MCF 10A (cell line): ENCODE measurements around the gene ITGB1BP1. TPM values are rescaled to one million over a fixed set of nuclear protein-coding genes. Genes with fewer than 3 reads are reported as not detected.

ENCODE experiments used
- Bru-seq: library from RNA; stranded (reverse); fragments of 400-500 nt; gene quantifications from one replicate; lab custom pipeline; 2021; lab: Mats Ljungman, UMichigan
- BruChase-seq, 2 experiments: library from RNA; stranded (reverse); fragments of 400-500 nt; gene quantifications; one replicate each; lab custom pipeline; 2021; lab: Mats Ljungman, UMichigan
- BruUV-seq: library from RNA; stranded (reverse); fragments of 400-500 nt; replicated peaks from 2 replicates; lab custom pipeline; 2021; lab: Mats Ljungman, UMichigan
- CTCF ChIA-PET: fragments of 300-600 bp; sonication (Branson Sonifier 250); formaldehyde crosslinking; extraction: SDS; loops from one replicate; lab custom pipeline; 2021; ENCODE audit warnings: antibody characterized with exemption, inconsistent platforms; lab: Yijun Ruan, JAX
- POLR2A ChIA-PET: fragments of 300-600, 350-650 bp; sonication (Branson Sonifier 250); formaldehyde crosslinking; extraction: SDS; loops from one replicate; lab custom pipeline; 2020; ENCODE audit warnings: antibody characterized with exemption, inconsistent platforms; lab: Yijun Ruan, JAX
- DNase-seq: peaks from one replicate; pipeline ENCODE4 v3.0.0-alpha.2; 2018; ENCODE audit not compliant: unreplicated experiment
- H3K27ac Mint-ChIP-seq: one replicate; pipeline ENCODE4 v1.8.0; 2022; ENCODE audit warnings: mild to moderate bottlenecking, low read depth, mixed read lengths; ENCODE audit not compliant: unreplicated experiment
- H3K27me3 Mint-ChIP-seq: one replicate; pipeline ENCODE4 v1.8.0; 2022; ENCODE audit warnings: mixed read lengths; ENCODE audit not compliant: insufficient read depth, unreplicated experiment
- H3K36me3 Mint-ChIP-seq: one replicate; pipeline ENCODE4 v1.8.0; 2022; ENCODE audit warnings: mild to moderate bottlenecking, moderate library complexity, mixed read lengths; ENCODE audit not compliant: insufficient read depth, unreplicated experiment
- H3K4me1 Mint-ChIP-seq: one replicate; pipeline ENCODE4 v1.8.0; 2022; ENCODE audit warnings: mixed read lengths; ENCODE audit not compliant: insufficient read depth, unreplicated experiment
- H3K4me3 Mint-ChIP-seq: one replicate; pipeline ENCODE4 v1.8.0; 2022; ENCODE audit warnings: mild to moderate bottlenecking, moderate library complexity, mixed read lengths; ENCODE audit not compliant: unreplicated experiment
- H3K9me3 Mint-ChIP-seq: one replicate; pipeline ENCODE4 v1.8.0; 2022; ENCODE audit warnings: mixed read lengths; ENCODE audit not compliant: unreplicated experiment
- CTCF ChIP-seq: fragments of 200-600 bp; IDR thresholded peaks from one replicate; pipeline ENCODE4 v1.8.0; 2022; ENCODE audit warnings: antibody characterized with exemption, mild to moderate bottlenecking; ENCODE audit not compliant: unreplicated experiment
- intact Hi-C: fragments of 100-400 bp; cut with micrococcal nuclease; formaldehyde crosslinking; loops from 2 replicates; pipeline ENCODE4 v1.14.1; 2022
- long read RNA-seq: library from polyadenylated mRNA; stranded (forward); transcript quantifications from one replicate; pipeline ENCODE4 v2.0.0, GENCODE V29; 2022
- total RNA-seq: library from RNA; stranded (reverse); gene quantifications from 2 replicates; pipeline ENCODE4 v1.2.3, GENCODE V29; 2022

Gene ITGB1BP1
- total RNA-seq (124 and 125 TPM in 2 replicates), Bru-seq, nascent RNA (percentile 75 among the genes with signal in this experiment), BruChase-seq, experiment 1, labeled RNA remaining after a 6-hour chase (percentile 78 among the genes with signal in this experiment), BruChase-seq, experiment 2, labeled RNA remaining after a 2-hour chase (percentile 85 among the genes with signal in this experiment)
- long read RNA-seq, full-length matches to known transcripts, result 76 of 151 reads
- long read RNA-seq, partial matches to known transcripts, result 33 of 151 reads
- long read RNA-seq, other reads (novel, unspliced or antisense), result 42 of 151 reads

DNA sequence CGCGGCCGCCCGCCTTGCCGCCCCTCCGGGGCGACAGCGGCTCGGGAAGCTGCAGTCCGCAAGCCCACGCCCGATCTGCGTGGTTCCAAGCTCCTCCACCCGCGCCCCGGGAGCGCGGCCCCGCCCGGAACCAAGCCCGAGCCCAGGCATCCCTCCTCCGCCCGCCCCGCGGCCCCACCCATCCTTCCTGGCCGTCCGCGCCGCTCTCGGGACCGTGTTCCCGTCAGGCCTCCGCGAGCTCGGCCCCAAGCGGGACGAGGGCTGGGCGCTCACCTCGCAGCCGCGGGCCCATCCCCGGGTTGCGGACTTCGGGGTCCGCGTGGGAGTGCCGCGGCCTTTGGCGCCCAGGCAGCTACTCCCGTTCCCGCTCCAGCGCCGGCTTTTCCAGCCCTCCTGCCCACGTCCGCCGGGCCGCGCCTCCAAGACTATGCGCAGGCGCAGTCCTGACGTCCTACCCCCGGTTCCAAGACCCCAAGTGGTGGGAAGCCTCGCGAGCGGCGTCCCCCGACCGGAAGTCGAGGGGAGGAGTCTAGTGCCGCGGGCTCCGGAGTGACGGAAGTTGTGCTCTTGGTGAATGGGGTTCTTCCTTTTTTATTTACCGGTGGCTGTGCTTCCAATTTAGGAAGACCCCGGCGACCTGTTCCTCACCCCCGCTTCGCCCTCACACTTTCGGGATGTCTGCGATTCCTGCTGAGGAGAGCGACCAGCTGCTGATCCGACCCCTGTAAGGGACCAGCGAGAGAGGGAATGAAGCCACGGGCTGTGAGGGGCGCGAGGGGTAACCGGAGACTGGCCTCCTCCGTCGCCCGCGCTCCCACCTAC, at the start of gene ITGB1BP1, which contains the start of gene CPSF3:
TSS of gene ITGB1BP1 (minus strand) at position 429 of the 822 bp plus-strand sequence. CDS start 4,831 bp downstream, outside the sequence.
TSS of gene CPSF3 (plus strand) at position 555 of the 822 bp plus-strand sequence. CDS start at position 675, 120 bp downstream.
- no peak for TF ChIP-seq CTCF
- H3K36me3 Mint-ChIP-seq, result peaks cover 16% of the 10 kb centered on the region
- no peaks in the 10 kb centered on the region for H3K27me3 Mint-ChIP-seq
- POLR2A ChIA-PET, result interaction anchor here (0.6 to 4.3 kb wide), 27 partner anchors 8 to 587 kb away, joined by 3 to 44 read pairs (median 5); partner anchors contain the start of genes ADAM17, ASAP2, IAH1 and MBOAT2
- DNase-seq, result peak; percentile 98
- CTCF ChIA-PET, result interaction anchor here (0.5 to 3.0 kb wide), 8 partner anchors 19 to 481 kb away, joined by 3 to 15 read pairs (median 4); partner anchors contain the start of gene ASAP2
- H3K9me3 Mint-ChIP-seq, result no peaks in the 10 kb centered on the region
- peak within 1 kb of the TSS; percentile 94 for H3K27ac Mint-ChIP-seq
- peaks cover 20% of the 10 kb centered on the region for H3K4me1 Mint-ChIP-seq
- intact Hi-C loops, result loop anchor here (2.0 kb wide), 1 partner anchor 281 kb away; no protein-coding TSS in a partner anchor
- no peak within 1 kb of the TSS for H3K4me3 Mint-ChIP-seq
- no TSS peak for BruUV-seq

DNA sequence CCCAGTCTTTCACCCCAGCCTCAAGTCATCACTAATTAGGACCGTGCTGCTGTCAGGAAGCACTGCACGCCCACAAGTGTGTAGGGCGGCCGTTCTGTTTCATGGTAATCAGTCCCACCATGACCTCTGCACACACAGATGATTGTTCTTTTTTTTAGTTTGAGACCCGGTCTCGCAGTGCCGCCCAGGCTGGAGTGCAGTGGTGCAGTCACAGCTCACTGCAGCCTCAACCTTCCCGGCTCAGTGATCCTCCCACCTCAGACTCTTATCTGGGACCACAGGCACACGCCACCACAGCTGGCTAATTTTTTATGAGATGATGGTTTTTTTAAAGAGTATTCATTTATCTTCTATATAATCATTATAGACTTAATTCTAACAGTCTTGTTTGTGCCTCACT, 49.2 kb upstream of the ITGB1BP1 start:
- Mint-ChIP-seq H3K27ac (no peak overlapping the region), H3K36me3 (peaks cover 35% of the 10 kb centered on the region), H3K4me3 (no peak overlapping the region), H3K4me1 (peaks cover 11% of the 10 kb centered on the region), H3K27me3 (no peaks in the 10 kb centered on the region), H3K9me3 (no peaks in the 10 kb centered on the region)
- ChIA-PET POLR2A (interaction anchor here (0.8 kb wide), 1 partner anchor 157 kb away, joined by 3 read pairs; no protein-coding TSS in a partner anchor), CTCF (no interaction called here)
- no peak for DNase-seq
- no TSS peak for BruUV-seq
- intact Hi-C loops, result no loop called here
- TF ChIP-seq CTCF, result no peak

DNA sequence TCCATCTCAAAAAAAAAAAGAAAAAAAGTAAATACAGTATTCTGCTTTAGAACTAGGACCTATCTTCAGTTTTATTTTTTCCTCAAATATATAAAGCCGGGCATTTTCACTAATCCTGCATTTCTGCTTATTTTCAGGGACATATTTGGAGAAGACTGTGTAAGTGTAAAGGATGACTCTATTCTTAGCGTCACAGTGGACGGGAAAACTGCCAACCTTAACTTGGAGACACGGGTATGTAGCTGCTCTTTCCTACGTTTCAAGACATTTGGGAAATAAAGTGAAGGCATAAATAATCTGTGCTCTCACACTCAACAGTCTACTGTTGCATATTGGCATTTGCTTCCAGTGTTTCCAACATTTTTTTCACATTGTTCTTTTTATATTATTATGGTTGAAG, 47.9 kb upstream of the ITGB1BP1 start:
- no TSS peak for BruUV-seq
- ChIA-PET CTCF (no interaction called here), POLR2A (interaction anchor here (2.1 kb wide), 1 partner anchor 48 kb away, joined by 8 read pairs; the partner anchor contains the start of genes CPSF3 and ITGB1BP1)
- Mint-ChIP-seq H3K4me3 (no peak overlapping the region), H3K36me3 (peaks cover 37% of the 10 kb centered on the region), H3K27me3 (no peaks in the 10 kb centered on the region), H3K4me1 (peaks cover 6% of the 10 kb centered on the region), H3K27ac (no peak overlapping the region), H3K9me3 (no peaks in the 10 kb centered on the region)
- DNase-seq, result no peak
- TF ChIP-seq CTCF, result no peak
- intact Hi-C loops, result no loop called here

DNA sequence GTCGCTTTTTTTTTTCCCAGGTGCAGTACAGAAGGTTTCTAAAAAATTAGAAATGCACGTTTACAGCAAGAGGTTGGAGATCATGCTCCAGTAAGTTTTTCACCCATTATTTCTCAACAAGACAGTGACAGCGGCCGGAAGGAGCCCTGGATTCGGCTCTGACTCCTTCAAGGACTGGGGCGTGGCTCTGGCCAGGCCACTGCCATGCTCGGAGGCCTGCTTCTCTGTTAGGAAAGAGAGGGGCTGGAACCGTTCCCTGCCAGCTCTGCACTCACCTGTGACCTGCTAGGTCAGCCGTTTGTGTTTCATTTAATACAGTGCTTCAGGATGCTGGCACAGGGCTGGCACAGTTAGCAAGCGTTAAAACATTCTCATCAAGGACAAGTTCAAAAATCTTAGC, 44.4 kb upstream of the ITGB1BP1 start:
- ChIA-PET POLR2A (no interaction called here), CTCF (no interaction called here)
- no peak for TF ChIP-seq CTCF
- intact Hi-C loops, result no loop called here
- Mint-ChIP-seq H3K36me3 (peaks cover 37% of the 10 kb centered on the region), H3K27ac (no peak overlapping the region), H3K4me1 (no peaks in the 10 kb centered on the region), H3K9me3 (no peaks in the 10 kb centered on the region), H3K4me3 (no peak overlapping the region), H3K27me3 (no peaks in the 10 kb centered on the region)
- no TSS peak for BruUV-seq
- peak; percentile 33 for DNase-seq
